NCI-H2107 treated with DMSO at 0.1 percent for 48 hours (cell line): ENCODE measurements around the gene FHAD1.

Experiments
- DNase-seq: peaks from one replicate; lab custom pipeline; 2025; ENCODE audit not compliant: unreplicated experiment; lab: John Stamatoyannopoulos, UW

Gene FHAD1

DNA sequence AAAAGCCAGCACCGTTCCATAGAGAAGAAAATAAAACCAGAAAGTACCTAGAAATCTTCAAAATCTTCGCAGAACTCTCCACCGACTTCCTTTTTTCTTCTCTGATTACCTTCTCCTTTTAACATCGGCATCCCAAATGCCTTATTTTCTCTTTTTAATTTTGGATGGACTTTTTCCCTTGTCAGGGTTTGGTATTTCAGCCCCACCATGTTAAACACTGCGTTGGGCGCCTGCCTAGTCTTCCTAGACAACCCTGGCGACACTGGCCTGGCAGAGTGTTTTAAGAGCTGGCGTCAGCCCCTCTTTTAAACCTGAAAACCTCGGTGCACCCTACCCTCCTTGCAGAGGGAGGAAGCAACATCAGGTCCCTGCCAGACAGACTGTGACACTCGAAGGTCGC lies 96.7 kb downstream of the FHAD1 start:
- no peak for DNase-seq

DNA sequence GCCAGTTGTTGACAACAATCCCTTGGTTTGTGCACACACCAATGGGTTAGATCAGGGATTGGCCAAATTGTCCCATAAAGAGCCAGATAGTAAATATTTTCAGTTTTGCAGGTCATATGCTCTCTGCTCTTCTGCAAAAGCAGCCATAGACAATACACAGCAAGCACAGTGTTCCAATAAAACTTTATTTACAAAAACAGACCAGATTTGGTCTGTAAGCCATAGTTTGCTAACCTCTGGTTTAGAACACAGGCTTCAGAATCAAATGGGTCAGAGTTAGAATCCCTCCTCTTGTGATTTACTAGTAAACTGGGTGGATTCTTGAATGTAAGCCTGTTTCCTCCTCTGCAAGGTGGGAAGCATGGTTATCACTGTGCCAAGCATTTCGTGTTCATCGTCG lies 97.4 kb downstream of the FHAD1 start:
- DNase-seq: no peak

DNA sequence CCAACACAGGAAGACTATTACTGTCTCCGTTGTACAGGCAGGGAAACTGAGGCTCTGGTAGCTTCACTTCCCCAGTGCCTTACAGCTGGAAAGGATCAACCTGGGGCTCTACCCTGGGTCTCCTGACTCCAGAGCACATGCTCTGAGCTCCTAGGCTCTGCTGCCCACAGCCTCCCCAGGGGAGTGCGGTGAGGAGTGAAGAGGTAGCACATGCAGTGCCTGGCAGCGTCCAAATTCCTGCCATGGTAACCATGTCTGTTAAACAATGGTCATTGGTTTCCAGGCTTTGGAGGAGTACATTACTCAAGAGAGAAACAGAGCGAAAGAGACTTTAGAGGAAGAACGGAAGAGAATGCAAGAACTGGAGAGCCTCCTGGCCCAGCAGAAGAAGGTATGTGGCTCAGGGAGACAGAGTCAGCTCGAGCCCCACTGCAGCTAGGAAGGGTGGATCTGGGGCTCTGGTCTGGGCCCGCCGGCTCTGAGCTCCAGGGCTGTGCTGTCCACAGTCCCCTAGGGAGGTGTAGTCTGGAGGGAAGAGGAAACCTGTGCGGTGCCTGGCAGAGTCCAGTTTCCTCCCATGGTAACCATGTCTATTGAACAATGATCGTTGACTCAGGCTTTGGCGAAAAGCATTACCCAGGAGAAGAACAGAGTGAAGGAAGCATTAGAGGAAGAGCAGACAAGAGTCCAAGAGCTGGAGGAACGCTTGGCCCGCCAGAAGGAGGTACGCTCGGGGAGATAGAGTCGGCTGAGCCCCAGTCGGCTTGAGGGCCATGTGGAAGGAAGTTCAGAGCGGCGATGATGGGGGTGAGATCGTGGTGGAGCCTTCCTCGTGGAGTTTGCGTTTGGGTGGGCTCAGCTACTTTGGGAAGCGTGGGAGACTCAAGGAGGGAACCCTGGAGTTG lies 98.0 kb downstream of the FHAD1 start:
- peak; percentile 73 for DNase-seq

DNA sequence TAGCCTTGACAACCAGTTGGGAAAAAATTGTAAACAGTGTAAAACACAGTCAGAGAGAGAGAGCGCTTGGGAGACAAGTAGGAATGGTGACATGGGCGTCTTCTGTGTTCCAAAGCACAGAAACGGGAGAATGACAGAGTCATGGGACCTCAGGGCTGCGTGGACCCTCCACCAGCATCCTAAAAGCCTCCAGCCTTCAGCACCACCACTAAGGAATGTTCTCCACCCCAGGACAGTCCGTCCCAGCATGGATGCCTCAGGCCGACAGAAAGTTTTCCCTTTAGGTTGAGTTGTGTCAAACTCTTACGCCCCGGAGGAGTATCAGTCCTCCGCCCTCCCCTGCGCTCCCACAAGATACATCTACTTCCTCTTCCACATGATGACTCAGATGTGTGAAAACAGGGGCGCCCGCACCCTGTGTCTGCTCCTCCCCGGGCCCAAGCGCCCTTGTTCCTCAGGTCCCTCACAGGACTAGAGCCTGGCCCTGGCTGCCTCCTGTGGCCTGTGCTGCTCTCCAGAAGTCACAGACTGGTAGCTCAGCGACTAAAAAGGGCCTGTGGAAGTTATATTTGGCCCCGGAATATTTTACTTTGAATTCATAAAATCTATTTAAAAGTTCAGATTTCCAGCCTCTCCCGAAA lies 98.8 kb downstream of the FHAD1 start:
- no peak for DNase-seq

DNA sequence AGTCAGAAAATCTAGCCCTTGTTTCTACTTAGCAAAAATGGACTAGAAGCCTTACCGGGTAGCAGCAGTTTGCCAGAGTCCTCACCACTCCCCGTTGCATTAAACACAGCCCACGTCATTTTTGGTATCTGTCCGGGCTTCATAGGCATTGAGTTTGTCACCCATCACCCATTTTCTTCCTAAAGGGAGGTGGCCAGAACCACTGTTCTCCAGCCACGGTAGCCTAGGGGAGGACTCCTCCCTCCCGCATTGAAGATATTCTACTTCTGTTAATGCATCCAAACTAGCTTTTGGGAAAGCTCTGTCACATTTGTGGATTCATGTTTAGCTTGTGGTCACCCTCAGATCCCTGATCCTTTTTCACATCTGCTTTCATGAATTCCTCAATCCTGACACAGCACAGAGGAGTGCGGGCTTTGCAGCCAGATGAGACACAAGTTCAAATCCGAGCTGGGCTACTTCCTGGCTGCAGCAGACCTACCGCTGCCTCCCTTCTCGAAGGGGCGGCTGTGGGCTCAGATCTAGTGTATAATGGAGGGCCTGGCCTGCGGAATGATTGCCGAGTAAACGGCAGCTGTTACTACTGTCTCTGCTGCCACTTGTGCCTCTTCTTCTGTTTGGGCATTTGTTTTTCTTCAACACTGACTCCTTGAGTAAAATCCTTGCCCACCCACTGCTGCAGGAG lies 99.5 kb downstream of the FHAD1 start:
- DNase-seq: no peak

DNA sequence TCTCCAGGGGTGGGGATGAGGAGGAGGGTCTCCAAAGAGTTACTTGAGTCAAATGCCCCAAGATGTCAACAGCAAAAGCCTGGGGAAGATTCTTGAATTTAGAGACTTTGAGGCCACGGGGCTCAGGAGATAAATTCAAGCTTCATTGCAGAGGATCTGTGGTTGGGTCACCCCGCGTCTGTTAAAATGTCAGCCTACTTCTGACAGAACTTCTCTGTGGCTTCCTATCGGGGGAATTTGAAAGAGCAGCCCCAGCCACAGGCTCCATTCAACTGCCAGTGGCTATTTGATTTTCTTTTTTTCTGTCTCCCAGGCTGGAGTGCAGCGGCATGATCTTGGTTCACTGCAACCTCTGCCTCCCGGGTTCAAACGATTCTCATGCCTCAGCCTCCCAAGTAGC lies 100.2 kb downstream of the FHAD1 start:
- DNase-seq: no peak

DNA sequence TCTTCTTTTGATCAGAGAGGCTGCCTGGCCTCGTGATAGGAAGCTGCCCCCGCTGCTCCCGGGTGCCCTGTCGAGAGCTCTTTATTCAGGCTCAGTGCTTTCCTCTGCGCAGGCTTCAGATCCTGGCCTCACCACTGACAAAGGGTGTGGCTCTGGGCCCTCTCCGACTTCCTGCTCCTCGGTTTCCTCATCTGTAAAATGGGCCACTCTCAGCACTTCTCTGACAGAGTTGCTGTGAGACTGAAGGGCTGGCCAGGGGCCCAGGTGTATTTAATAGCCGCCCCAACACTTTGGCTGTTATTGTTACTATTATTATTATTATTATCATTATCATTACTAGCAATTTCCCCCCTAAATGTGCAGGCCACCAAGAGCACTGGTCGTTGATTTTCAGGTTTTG lies 101.6 kb downstream of the FHAD1 start:
- no peak for DNase-seq

DNA sequence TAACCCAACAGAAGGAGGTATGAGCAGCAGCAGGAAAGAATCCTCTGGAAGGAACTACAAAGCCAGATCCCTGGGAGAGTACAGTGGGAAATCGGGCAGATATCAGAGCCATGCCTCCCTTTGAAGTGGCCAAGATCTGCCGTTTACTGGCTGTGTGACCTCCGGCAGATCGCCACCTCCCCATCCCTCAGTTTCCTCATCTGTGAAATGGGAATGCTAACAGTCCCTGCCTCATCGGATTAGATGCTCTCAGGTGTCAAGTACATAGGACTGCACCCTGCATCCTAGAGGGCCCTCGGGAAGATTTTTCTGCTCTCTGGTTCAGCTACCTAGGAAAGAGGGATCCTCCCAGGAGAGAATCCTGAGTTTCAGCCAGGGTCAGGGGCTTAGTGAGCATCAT lies 102.1 kb downstream of the FHAD1 start:
- DNase-seq: no peak

DNA sequence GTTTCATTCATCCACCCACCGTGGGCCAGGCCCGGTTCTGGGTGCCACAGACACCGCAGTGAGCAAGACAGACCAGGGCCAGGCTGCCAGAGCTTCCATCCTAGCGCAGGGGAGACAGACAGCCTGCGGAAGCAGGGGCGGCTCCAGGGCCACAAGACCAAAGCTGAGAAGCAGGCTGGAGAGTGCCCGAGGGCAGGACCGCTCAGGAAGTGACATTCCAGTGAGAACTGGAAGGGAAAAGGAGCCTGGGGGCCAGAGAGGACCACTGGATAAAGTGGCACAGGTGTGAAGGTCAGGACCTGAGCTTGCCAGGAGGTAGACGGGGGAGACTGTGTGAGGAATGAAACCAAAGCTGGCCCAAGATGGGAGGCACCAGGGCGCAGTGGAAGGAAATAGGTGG lies 103.1 kb downstream of the FHAD1 start:
- DNase-seq: no peak

DNA sequence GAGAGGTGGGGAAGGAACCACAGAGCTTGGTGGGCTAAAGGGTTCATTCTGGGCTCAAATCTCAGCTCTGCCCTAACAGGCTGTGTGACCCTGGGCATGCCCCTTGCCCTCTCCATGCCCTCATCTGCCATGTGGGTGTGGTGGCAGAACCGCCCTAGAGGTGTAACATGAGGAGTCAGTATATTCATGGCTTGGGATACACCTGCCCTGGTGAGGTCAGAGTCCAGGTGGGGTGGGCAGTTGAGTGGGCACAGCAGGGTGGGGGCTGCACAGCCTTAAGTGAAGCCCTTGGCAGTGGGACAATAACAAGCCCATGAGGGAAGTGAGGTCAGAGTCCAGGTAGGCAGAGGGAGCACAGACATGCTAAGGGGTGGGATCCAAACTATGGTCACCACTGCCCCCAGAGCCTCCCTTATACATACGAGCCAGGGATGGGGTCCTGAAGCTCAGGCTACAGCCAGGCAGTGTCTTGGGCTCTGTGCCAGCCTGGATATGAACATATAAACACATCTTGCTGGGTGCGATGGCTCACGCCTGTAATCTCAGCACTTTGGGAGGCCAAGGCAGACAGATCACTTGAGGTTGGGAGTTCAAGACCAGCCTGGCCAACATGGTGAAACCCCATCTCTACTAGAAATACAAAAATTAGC lies 103.7 kb downstream of the FHAD1 start:
- no peak for DNase-seq

DNA sequence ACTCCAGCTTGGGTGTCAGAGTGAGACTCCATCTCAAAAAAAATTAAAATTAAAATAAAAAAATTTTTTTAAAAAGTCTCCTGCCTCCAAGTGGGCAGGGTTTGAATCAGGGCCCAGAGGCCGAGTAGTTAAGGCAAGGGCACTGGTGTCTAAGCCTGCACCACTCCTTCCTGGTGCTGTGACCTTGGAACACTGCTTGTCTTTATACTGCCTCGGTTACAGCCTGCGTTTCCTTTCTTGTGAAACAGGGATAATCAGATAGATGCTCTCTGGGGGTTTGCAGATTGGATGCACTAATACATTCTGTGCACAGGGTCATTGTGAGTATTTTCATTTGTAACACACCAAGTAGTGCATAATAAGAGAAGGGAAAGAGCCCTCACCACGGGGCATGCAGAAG lies 104.3 kb downstream of the FHAD1 start:
- DNase-seq: no peak

DNA sequence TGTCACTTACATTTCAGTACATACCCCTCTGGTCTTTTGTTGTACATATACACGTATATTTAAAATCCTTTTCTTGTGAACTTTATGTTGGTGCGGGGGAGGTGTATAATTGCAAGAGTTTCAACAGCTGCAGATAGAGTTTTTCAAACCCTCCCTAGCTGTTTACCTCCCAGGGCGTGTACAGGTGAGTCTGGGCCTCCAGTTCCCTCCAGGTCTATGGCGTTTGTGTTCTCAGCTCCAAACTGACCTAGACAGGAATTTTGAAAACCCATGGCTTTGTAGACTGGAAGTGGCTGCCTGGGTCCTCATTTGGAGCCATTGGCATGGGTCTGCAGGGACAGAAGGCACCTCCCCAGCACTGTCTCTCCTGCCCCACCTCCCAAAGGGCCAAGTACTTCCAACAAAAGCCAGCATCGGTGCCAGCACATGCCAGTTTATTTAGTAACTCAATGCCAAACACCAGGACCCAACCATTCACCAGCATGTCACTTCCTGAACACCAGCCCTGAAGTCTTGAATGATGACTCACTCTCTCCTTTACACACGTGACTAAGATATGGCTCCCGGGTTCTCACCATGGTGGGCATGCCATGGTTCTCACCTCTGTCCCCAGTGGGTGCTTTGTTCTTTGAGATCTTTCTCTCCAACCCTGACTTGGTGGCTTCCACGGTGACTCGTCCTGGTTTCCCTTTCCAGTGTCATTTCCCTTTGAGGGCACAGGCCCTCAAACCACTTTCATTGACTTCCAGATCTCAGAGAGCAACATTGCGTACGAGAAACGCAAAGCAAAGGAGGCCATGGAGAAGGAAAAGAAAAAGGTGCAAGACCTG lies 105.3 kb downstream of the FHAD1 start:
- peak; percentile 59 for DNase-seq

DNA sequence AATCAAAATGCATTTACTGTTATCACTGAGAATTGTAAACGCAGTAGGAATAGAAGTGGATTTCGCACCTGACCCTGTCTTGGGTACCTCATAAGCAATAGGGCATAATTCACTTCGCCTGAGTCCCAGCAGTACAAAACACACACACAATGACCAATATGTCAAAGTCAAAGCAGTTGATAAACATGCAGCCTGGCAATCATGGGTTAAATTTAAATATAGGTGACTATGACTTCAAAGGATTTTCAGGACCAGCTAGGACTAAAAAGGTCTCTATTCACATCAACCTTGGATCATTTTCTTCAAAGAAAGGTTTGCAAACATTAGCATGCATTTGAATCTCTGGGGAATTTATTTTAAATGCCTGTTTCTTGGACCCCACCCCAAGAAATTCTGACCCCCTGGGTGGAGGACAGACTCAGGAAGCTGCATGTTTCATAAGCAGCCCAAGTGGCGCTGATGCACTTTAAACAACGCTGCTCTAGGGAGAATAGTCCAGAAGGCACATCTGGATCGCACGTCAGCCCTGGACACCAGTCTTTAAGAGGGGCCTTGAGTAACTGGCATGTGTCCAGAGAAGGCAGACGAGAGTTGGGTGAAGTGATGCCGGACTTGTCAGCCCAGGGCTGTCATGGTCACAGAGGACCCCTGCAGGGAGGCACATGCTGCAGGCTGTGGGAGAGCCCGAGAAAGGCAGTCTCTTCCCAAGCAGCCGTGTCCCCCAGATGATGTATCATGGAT lies 107.0 kb downstream of the FHAD1 start:
- DNase-seq: no peak

DNA sequence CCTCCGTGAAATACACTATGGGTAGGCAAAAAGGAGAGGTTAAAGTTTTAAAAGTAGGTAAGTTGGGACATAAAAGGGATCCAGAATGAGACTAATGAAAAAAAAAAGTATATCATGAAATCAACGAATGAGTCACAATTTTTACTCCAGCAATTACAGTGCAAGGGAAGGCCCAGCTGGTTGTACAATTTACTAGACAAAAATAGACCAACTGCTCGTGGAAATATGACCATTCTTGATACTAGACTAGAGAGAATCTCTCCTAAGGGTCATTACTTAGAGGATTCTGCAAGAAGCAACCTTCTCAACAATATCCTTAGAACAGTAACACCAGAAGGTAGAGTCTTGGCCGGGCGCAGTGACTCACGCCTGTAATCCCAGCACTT lies 107.5 kb downstream of the FHAD1 start:
- DNase-seq: no peak

DNA sequence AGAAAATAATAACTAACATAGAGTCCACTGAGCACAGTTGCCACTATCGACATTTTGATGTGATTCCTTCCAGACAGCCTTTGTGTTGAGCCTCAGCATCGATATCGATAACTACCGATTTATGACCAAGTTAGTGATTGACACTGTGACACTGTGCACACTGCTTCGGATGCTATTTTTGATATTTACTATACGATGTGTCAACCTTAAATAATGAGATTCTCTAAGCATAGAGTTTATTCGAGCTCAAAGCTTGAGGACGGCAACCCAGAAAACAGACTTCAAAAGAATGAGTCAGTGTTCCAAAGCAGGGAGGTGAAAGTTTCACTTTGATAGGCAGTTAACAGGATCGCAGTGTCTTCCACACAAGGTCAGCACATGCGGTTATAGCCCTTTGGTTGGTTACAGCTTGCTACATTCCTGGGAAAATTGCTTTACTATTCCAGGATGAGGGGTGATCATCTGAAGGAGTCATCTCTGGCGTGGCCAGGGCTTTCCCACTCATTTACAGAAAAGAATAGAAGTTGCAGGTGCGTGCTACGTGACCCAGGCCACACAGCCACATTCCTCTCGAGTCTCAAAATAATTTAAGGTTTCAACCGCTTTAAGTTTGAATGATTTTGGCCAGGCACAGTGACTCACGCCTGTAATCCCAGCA lies 109.1 kb downstream of the FHAD1 start:
- no peak for DNase-seq

DNA sequence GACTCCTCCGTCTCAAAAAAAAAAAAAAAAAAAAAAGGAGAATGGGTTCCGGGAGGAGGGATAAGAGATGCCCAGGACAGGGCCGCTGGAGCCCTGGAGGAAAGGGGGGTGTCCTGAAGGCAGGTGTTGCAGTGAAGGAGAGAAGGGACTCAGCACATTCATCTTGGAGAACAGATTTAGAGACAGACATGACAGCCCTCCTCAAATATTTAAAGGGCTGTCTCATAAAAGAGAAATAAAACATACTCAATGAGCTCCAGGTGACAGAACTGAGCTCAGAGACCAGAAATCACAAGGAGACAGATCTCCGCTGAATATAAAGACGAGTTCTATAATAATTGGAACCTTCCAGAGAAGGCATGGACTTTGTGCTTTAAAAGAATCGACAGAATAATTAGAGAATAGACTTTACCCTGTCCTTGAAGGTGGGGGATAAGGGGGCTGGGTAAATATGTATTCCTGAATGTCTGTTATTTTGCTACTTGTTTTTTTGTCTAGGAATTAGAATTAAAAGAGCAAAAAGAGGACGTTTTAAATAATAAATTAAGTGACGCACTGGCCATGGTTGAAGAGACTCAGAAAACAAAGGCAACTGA lies 110.7 kb downstream of the FHAD1 start:
- no peak for DNase-seq

DNA sequence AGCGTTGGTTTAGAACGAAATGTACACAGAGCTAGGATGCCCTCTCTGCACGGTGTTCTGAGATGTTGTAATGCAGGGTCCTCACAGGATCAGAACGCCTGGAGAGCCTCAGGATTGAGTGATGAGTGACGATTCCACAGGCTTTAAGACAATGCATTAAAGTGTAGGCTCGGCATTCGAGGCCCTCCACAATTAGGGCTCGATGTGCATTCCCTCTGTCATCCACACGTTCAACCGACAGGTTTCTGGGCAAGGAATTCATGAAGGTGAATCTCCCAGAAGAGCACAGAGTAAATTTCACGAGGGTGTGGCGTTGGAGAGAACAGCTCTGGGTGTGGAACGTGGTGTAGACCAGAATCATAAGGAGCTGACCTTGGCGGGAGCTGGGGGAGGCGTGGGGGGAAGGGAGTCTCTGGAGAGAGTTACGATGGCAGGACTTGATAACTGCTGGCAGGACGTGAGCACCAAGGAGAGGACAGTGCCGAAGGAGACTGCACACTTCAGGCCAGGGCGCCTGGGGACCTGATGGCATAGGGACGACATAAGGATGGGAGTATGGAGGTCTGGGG lies 111.6 kb downstream of the FHAD1 start:
- DNase-seq: no peak

DNA sequence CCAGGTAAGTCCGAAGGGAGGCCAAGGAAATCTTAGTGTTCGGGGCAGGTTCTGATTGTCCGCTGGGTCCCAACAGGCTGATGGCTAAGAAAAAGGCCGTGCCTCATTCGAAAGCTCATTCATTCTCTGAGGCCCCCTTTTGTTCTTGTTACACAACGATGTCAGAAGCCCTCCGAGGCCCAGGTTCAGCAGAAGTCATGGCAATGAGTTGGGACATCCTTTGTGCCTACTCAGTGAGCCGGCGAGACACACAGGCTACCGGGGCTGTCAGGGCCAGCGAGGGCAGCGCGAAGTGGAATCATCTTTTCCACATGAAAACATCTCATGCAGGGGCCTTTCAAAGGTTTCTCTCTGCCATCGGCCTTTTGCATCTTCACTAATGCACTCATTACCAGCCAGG lies 113.7 kb downstream of the FHAD1 start:
- no peak for DNase-seq
